ENCODE data around the gene IQSEC1. TPM values are rescaled to one million over a fixed set of nuclear protein-coding genes. Genes with fewer than 3 reads are reported as not detected.

Gene IQSEC1
- total and polyA plus RNA-seq, 9 of the 15 experiments (the other 6 are each of a cell fraction or from before 2014, with no cell fraction given) = 0.56 to 39.0 (median 6.8) TPM

- no peak for TF ChIP-seq XRCC3 (IDR thresholded peaks at IDR 0.05)
- TF ChIP-seq ZNF165 (CRISPR knock-in tag; IDR thresholded peaks at IDR 0.05; ENCODE audit: borderline replicate concordance) = no peak
- TF ChIP-seq ZNF696 (CRISPR knock-in tag; conservative IDR thresholded peaks at IDR 0.05) = no peak
- TF ChIP-seq BCLAF1 (IDR thresholded peaks at IDR 0.05; ENCODE audit: borderline replicate concordance in 1 of 2, control insufficient read depth in 1 of 2, low read depth in 2 of 2, low read length in 1 of 2) = no peak
- TF ChIP-seq HNRNPLL (IDR thresholded peaks at IDR 0.05; ENCODE audit: low read depth, low read length, poor library complexity, severe bottlenecking) = no peak
- TF ChIP-seq CEBPG (CRISPR knock-in tag; IDR thresholded peaks at IDR 0.05) = no peak
- TF ChIP-seq CEBPG (tag; conservative IDR thresholded peaks at IDR 0.05 in 1 of 2, IDR thresholded peaks at IDR 0.05 in 1 of 2) = peak in 1 of 2 experiments; percentile 9; a peak in 1 of 4 replicates
- TF ChIP-seq SMC3 (conservative IDR thresholded peaks at IDR 0.05; ENCODE audit: insufficient read depth, low read depth, low read length) = no peak
- peak; percentile 34; the same call in 1 of the 2 replicates for TF ChIP-seq TFAP4 (CRISPR knock-in tag; IDR thresholded peaks at IDR 0.05; ENCODE audit: borderline replicate concordance)
- TF ChIP-seq, protein P1, sequence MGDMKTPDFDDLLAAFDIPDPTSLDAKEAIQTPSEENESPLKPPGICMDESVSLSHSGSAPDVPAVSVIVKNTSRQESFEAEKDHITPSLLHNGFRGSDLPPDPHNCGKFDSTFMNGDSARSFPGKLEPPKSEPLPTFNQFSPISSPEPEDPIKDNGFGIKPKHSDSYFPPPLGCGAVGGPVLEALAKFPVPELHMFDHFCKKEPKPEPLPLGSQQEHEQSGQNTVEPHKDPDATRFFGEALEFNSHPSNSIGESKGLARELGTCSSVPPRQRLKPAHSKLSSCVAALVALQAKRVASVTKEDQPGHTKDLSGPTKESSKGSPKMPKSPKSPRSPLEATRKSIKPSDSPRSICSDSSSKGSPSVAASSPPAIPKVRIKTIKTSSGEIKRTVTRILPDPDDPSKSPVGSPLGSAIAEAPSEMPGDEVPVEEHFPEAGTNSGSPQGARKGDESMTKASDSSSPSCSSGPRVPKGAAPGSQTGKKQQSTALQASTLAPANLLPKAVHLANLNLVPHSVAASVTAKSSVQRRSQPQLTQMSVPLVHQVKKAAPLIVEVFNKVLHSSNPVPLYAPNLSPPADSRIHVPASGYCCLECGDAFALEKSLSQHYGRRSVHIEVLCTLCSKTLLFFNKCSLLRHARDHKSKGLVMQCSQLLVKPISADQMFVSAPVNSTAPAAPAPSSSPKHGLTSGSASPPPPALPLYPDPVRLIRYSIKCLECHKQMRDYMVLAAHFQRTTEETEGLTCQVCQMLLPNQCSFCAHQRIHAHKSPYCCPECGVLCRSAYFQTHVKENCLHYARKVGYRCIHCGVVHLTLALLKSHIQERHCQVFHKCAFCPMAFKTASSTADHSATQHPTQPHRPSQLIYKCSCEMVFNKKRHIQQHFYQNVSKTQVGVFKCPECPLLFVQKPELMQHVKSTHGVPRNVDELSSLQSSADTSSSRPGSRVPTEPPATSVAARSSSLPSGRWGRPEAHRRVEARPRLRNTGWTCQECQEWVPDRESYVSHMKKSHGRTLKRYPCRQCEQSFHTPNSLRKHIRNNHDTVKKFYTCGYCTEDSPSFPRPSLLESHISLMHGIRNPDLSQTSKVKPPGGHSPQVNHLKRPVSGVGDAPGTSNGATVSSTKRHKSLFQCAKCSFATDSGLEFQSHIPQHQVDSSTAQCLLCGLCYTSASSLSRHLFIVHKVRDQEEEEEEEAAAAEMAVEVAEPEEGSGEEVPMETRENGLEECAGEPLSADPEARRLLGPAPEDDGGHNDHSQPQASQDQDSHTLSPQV (IDR thresholded peaks at IDR 0.05) = peak; percentile 93; the same call in 1 of the 2 replicates
- TF ChIP-seq KDM5B (IDR thresholded peaks at IDR 0.05; ENCODE audit: insufficient replicate concordance, low read depth, low read length) = peak; percentile 4
- no peak for TF ChIP-seq ZMIZ1 (IDR thresholded peaks at IDR 0.05; ENCODE audit: low read depth in 2 of 2, low read length in 2 of 2)
Observed at GRCh38 chr3:13011573-13012220, 61.5 kb downstream of the IQSEC1 start (continued).
